Left lung (tissue), 10 donors: Measurements from ENCODE around the gene SPEN. TPM values are rescaled to one million over a fixed set of nuclear protein-coding genes. Genes with fewer than 3 reads are reported as not detected.

ENCODE experiments used
- ATAC-seq: fragments of 200-7000 bp; cut with Tn5 transposase; one replicate; pipeline ENCODE4 v1.9.1; 2020; ENCODE audit warnings: moderate library complexity
- DNase-seq, 4 donors: peaks; one replicate each; pipeline ENCODE4 v3.0.0-alpha.2; 2013 to 2020
- H3K27ac ChIP-seq, 2 donors: fragments of 200-600 bp; sonication (generic) in 1 of 2; one replicate each; pipeline versions ENCODE4 v1.5.0 to v1.8.0; 2020 to 2021
- H3K27me3 ChIP-seq, 2 donors: fragments of 200-600 bp; sonication (generic) in 1 of 2; one replicate each; pipeline versions ENCODE4 v1.5.0 to v1.8.0; 2020 to 2021
- H3K36me3 ChIP-seq, 2 donors: fragments of 200-600 bp; sonication (generic) in 1 of 2; one replicate each; pipeline versions ENCODE4 v1.5.0 to v1.8.0; 2020 to 2021
- H3K4me1 ChIP-seq, 2 donors: fragments of 200-600 bp; one replicate each; pipeline ENCODE4 v1.8.0; 2021
- H3K4me3 ChIP-seq, 2 donors: fragments of 200-600 bp; sonication (generic) in 1 of 2; one replicate each; pipeline versions ENCODE4 v1.5.0 to v1.8.0; 2020 to 2021; ENCODE audit warnings: mild to moderate bottlenecking in 1 of 2
- H3K9me3 ChIP-seq, 2 donors: fragments of 200-600 bp; sonication (generic) in 1 of 2; one replicate each; pipeline versions ENCODE4 v1.5.0 to v1.8.0; 2020 to 2021
- CTCF ChIP-seq, 2 donors: fragments of 200-600 bp; sonication (generic) in 1 of 2; IDR thresholded peaks; one replicate each; pipeline versions ENCODE4 v1.5.0 to v1.8.0; 2021; ENCODE audit warnings: antibody characterized with exemption in 2 of 2
- intact Hi-C, 2 donors: fragments of 100-400 bp; cut with DNase I; formaldehyde crosslinking; loops; one replicate each; pipeline versions ENCODE4 v1.11.2 to v1.14.2; 2022
- polyA plus RNA-seq, 6 donors: library from polyadenylated mRNA; unstranded; fragments of 120-200 nt; gene quantifications; one replicate each; pipeline ENCODE4 v1.2.1, GENCODE V29; 2013; ENCODE audit not compliant: insufficient read length in 6 of 6
- total RNA-seq, 2 donors: library from RNA; stranded (reverse); fragmentation: NEBNext Ultra II Directional; extraction: Animal tissue kit (Norgen Biotek cat#: 25700); gene quantifications; one replicate each; pipeline ENCODE4 v1.2.1, GENCODE V29; 2021
- donor health status: DM: no; HTN: yes; CAD: no.
- donor health status: DM: no; HTN: no; CAD: no.

The SPEN gene
- total and polyA plus RNA-seq, 8 donors, result 37.2 to 71.4 (median 63.3) TPM

GRCh38 chr1:15936025-15936424, 88.5 kb downstream of the SPEN start:
- intact Hi-C loops, result no loop called here
- no peaks in the 10 kb centered on the region for H3K27me3 ChIP-seq
- H3K27ac ChIP-seq, result no peak overlapping the region
- no peak for ATAC-seq
- H3K36me3 ChIP-seq, result peaks cover 0 to 100% of the 10 kb centered on the region in 2 donors
- no peak for DNase-seq
- TF ChIP-seq CTCF (IDR thresholded peaks at IDR 0.05), result no peak
- no peaks in the 10 kb centered on the region for H3K9me3 ChIP-seq
- H3K4me1 ChIP-seq, result peaks cover 0 to 20% of the 10 kb centered on the region in 2 donors
- H3K4me3 ChIP-seq, result no peak overlapping the region

GRCh38 chr1:15937146-15937545, 89.6 kb downstream of the SPEN start:
- Histone ChIP-seq H3K36me3 (peaks cover 0 to 100% of the 10 kb centered on the region in 2 donors), H3K27me3 (no peaks in the 10 kb centered on the region), H3K27ac (peak overlapping the region in 1 of 2 donors; percentile 50), H3K4me1 (peaks cover 0 to 20% of the 10 kb centered on the region in 2 donors), H3K4me3 (no peak overlapping the region), H3K9me3 (no peaks in the 10 kb centered on the region)
- ATAC-seq (no peak), DNase-seq (no peak)
- intact Hi-C loops, result no loop called here
- TF ChIP-seq CTCF (IDR thresholded peaks at IDR 0.05), result no peak

GRCh38 chr1:15937706-15938168, 90.2 kb downstream of the SPEN start:
- DNase-seq (no peak), ATAC-seq (no peak)
- Histone ChIP-seq H3K9me3 (no peaks in the 10 kb centered on the region), H3K27me3 (no peaks in the 10 kb centered on the region), H3K27ac (peak overlapping the region; percentile 7 to 50), H3K4me1 (peaks cover 0 to 20% of the 10 kb centered on the region in 2 donors), H3K4me3 (no peak overlapping the region), H3K36me3 (peaks cover 0 to 100% of the 10 kb centered on the region in 2 donors)
- no peak for TF ChIP-seq CTCF (IDR thresholded peaks at IDR 0.05)
- intact Hi-C loops, result no loop called here

- no peaks in the 10 kb centered on the region for H3K9me3 ChIP-seq
- no peak for TF ChIP-seq CTCF (IDR thresholded peaks at IDR 0.05)
- peaks cover 0 to 100% of the 10 kb centered on the region in 2 donors for H3K36me3 ChIP-seq
- H3K27ac ChIP-seq, result peak overlapping the region in 1 of 2 donors; percentile 26
- no peak overlapping the region for H3K4me3 ChIP-seq
- H3K27me3 ChIP-seq, result no peaks in the 10 kb centered on the region
- ATAC-seq (no peak), DNase-seq (no peak)
- intact Hi-C loops, result no loop called here
- peaks cover 0 to 20% of the 10 kb centered on the region in 2 donors for H3K4me1 ChIP-seq
Observed at GRCh38 chr1:15938628-15939161, 91.2 kb downstream of the SPEN start.

GRCh38 chr1:15939181-15940109, 91.9 kb downstream of the SPEN start:
- intact Hi-C loops, result no loop called here
- DNase-seq, result peak in 1 of 4 donors; percentile 36

More at GRCh38 chr1:15939181-15940109, 91.9 kb downstream of the SPEN start:
- Histone ChIP-seq H3K36me3 (peaks cover 0 to 100% of the 10 kb centered on the region in 2 donors), H3K27ac (peak overlapping the region; percentile 26 to 44), H3K4me1 (peaks cover 0 to 20% of the 10 kb centered on the region in 2 donors), H3K9me3 (no peaks in the 10 kb centered on the region), H3K4me3 (no peak overlapping the region), H3K27me3 (no peaks in the 10 kb centered on the region)
- no peak for TF ChIP-seq CTCF (IDR thresholded peaks at IDR 0.05)
- peak; percentile 72 for ATAC-seq
